A375 (cell line): ENCODE data around the gene SEC63. TPM values are rescaled to one million over a fixed set of nuclear protein-coding genes. Genes with fewer than 3 reads are reported as not detected.

Experiments used
- small RNA-seq: library from RNA; depleted of rRNA; stranded (forward); fragments of <200 nt; gene quantifications from one replicate; pipeline ENCODE3, GENCODE V24; 2014
- total RNA-seq: library from RNA; depleted of rRNA; stranded (reverse); fragments of >200 nt; shearing (Covaris generic); gene quantifications from 2 replicates; pipeline ENCODE4 v1.2.3, GENCODE V29; 2014; rRNA removed

Gene SEC63, protein sequence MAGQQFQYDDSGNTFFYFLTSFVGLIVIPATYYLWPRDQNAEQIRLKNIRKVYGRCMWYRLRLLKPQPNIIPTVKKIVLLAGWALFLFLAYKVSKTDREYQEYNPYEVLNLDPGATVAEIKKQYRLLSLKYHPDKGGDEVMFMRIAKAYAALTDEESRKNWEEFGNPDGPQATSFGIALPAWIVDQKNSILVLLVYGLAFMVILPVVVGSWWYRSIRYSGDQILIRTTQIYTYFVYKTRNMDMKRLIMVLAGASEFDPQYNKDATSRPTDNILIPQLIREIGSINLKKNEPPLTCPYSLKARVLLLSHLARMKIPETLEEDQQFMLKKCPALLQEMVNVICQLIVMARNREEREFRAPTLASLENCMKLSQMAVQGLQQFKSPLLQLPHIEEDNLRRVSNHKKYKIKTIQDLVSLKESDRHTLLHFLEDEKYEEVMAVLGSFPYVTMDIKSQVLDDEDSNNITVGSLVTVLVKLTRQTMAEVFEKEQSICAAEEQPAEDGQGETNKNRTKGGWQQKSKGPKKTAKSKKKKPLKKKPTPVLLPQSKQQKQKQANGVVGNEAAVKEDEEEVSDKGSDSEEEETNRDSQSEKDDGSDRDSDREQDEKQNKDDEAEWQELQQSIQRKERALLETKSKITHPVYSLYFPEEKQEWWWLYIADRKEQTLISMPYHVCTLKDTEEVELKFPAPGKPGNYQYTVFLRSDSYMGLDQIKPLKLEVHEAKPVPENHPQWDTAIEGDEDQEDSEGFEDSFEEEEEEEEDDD
- 15.7 and 19.7 TPM in 2 replicates for total RNA-seq

DNA sequence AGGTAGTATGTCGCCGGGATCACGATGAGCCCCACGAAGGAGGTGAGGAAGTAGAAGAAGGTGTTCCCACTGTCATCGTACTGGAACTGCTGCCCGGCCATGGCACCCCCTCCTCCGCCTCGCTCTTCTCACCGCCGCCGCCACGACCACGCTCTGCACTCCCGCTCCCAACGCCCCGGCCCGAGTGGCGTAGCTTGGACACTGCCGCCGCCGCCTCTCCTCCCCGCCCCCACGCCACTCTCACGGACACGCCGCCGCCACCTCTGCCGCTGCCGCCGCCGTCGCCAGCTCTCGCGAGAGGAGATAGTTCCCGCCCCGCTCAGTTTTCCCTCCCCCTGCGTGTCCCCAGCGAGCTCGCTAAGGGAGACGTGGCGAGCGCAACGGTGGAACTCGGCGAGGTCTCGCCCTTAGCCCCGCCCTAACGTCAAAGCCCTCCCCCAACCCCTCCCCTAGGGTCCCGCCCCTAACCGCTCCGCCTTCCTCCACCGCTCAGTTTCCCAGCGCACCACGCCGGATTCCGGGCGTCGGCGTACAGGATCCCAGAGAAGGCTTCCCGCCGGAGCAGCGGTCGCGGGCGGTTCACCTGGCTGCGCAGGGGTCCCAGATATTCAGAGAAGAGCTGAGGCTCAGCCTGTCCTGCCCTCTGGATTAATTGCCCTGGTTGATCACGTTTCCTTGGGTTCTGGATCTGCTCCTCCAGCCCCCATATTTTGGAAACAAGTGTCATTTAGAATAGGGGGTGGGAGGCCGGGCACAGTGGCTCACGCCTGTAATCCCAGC is at the start of gene SEC63:
Gene SEC63 (minus strand): TSS at position 300 of the 780 bp plus-strand sequence. CDS start 199 bp downstream, at position 101.

Small RNA genes within 50 kb of the gene (small RNA-seq; reads per million reads assigned to genes)
- not detected for gene MTHFD2P3
- gene RF00045: not detected
- not detected for gene RNU6-437P

Other genes starting within 250 kb of the SEC63 start
- not detected in 2 replicates for gene SCML4, start 133.9 kb downstream of the SEC63 start, total RNA-seq
- gene OSTM1, start 116.5 kb upstream of the SEC63 start, total RNA-seq: 8.5 and 12.8 TPM in 2 replicates
- gene NR2E1, start 207.8 kb upstream of the SEC63 start, total RNA-seq: 0.05 TPM in 1 of 2 replicates, not detected in the other